PC-3 (cell line): ENCODE data around the gene MIS18A.

Experiments
- CTCF ChIP-seq: fragments of 300-600 bp; sonication (generic); conservative IDR thresholded peaks from 2 replicates; pipeline ENCODE4 v1.5.1; 2017; ENCODE audit warnings: antibody characterized with exemption, low read depth, mild to moderate bottlenecking, low read length
- EZH2 ChIP-seq: fragments of 300-600 bp; sonication (generic); IDR thresholded peaks from one replicate; pipeline ENCODE4 v1.6.1; 2017; ENCODE audit warnings: antibody characterized with exemption, mild to moderate bottlenecking, low read length; ENCODE audit not compliant: unreplicated experiment
- EZH2phosphoT487 ChIP-seq: fragments of 300-600 bp; sonication (generic); IDR thresholded peaks from 2 replicates; pipeline ENCODE4 v1.6.1; 2018; ENCODE audit warnings: mild to moderate bottlenecking, antibody characterized with exemption, low read length, borderline replicate concordance

GRCh38 chr21:32281531-32281930 is 2.7 kb upstream of the MIS18A start:
- TF ChIP-seq CTCF (no peak), EZH2 (no peak), EZH2phosphoT487 (no peak)
